ENCODE results near the gene STAT5A.
"Not testable (repeated sequence)": the region's sequence is repeated elsewhere in the genome, so short reads cannot be mapped to it uniquely, and the experiment has no call there.

The STAT5A gene

DNA sequence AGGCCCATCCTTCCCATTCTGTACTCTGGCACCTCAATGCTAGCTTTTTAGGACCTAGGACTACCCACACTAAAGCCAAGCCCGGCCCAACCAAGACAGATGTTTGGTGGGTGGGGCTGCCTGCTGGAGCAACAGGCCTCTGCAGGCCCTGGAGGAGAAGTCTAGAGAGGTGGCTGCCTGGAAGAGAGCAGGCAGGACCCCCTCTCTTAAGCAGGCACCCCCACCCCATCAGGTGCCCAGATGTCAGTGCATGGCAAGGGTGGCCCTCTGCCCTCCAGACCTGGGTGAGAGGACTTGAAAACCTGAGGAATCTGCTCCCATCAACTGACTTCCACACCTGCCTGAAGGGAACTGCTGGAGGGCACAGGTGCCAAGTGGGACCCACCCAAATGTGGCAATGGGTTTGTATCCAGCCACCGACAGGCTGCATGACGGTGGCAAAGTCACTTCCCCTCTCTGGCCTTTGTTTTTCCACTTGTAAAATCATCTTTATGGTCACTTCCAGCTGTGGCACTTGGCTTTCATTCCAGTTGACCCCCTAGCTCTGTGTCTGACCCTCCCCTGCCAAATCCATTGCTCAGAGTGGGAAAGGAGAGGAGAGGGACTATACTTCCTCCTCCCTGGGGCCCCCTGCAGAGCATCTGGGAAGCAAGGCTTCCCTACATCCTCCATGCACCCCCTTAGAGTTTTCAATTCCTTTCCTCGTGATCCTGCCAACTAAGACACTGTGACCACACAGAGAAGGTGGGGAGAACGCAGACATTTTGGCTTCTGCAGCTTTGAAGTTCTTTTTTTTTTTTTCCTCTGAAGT lies 1.7 kb upstream of the STAT5A start:
- H3K4me3 Mint-ChIP-seq = peak overlapping the region; percentile 98

GRCh38 chr17:42287305-42287976 lies 857 bp upstream of the STAT5A start:
- Mint-ChIP-seq H3K27me3 (no peaks in the 10 kb centered on the region), H3K36me3 (peaks cover 36% of the 10 kb centered on the region), H3K27ac (peak overlapping the region; percentile 95), H3K4me1 (peaks cover 62% of the 10 kb centered on the region), H3K4me3 (peak overlapping the region; percentile 98), H3K9me3 (no peaks in the 10 kb centered on the region)
- peak; percentile 68 for ATAC-seq

More for the DNA sequence above, 1.7 kb upstream of the STAT5A start:
- ATAC-seq = no peak
- Mint-ChIP-seq H3K27me3 (no peaks in the 10 kb centered on the region), H3K9me3 (no peaks in the 10 kb centered on the region), H3K27ac (peak overlapping the region; percentile 95), H3K36me3 (peaks cover 27% of the 10 kb centered on the region), H3K4me1 (peaks cover 55% of the 10 kb centered on the region)

- H3K9me3 Mint-ChIP-seq = no peaks in the 10 kb centered on the region
- H3K27ac Mint-ChIP-seq = peak overlapping the region; percentile 95
Measured at GRCh38 chr17:42288803-42289610, 709 bp downstream of the STAT5A start.

DNA sequence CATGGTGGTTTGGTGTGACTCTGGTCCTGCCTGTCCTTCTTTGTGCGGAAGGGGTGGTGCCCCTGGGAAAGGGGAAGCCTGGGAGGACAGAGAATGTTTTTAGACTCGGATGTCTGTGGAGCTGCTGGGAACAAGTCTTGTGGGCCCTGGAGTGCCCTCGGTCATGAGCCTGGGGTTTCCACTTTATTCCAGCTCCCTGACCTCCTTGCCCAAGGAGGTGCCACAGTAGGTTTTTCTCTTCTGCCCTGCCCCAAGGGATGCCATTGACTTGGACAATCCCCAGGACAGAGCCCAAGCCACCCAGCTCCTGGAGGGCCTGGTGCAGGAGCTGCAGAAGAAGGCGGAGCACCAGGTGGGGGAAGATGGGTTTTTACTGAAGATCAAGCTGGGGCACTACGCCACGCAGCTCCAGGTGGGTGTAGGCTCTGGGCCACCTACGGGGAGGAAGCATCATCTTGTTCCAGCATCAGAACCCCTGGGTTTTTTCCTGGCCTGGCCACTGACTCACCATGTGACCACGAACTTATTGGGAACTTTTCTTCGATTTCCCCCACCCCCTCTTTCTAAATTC lies 1.4 kb downstream of the STAT5A start:
- Mint-ChIP-seq H3K4me3 (peak overlapping the region; percentile 98), H3K36me3 (peaks cover 47% of the 10 kb centered on the region), H3K27me3 (no peaks in the 10 kb centered on the region), H3K27ac (peak overlapping the region; percentile 95), H3K4me1 (peaks cover 75% of the 10 kb centered on the region), H3K9me3 (no peaks in the 10 kb centered on the region)
- ATAC-seq = peak; percentile 3

More at GRCh38 chr17:42288803-42289610, 709 bp downstream of the STAT5A start:
- Mint-ChIP-seq H3K4me3 (peak overlapping the region; percentile 98), H3K4me1 (peaks cover 69% of the 10 kb centered on the region), H3K36me3 (peaks cover 47% of the 10 kb centered on the region), H3K27me3 (no peaks in the 10 kb centered on the region)
- ATAC-seq = peak; percentile 20

DNA sequence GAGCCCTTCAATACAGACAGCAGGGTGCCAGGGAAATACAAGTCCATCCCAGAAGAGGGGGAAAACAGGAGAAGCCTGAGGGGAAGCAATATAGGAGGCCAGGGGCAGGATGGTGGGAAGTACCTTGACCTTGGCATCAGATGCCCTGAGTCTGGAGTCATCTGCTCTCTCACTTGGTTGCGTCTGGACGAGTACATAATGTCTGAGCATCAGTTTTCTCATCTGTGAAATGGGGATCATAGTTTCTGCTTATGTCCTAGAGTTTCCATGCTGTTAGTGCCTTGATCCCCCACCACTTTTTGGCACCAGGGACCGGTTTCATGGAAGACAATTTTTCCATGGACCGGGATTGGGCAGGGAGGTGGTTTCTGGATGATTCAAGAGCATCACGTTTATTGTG lies 2.3 kb downstream of the STAT5A start:
- Mint-ChIP-seq H3K27ac (peak overlapping the region; percentile 95), H3K36me3 (peaks cover 56% of the 10 kb centered on the region), H3K4me1 (peaks cover 81% of the 10 kb centered on the region), H3K27me3 (no peaks in the 10 kb centered on the region), H3K9me3 (no peaks in the 10 kb centered on the region), H3K4me3 (peak overlapping the region; percentile 98)
- ATAC-seq = no peak

- Mint-ChIP-seq H3K27ac (peak overlapping the region; percentile 95), H3K4me3 (peak overlapping the region; percentile 34), H3K9me3 (no peaks in the 10 kb centered on the region), H3K27me3 (no peaks in the 10 kb centered on the region), H3K4me1 (peaks cover 77% of the 10 kb centered on the region), H3K36me3 (peaks cover 62% of the 10 kb centered on the region)
- ATAC-seq = no peak
Measured at GRCh38 chr17:42291129-42291528, 2.8 kb downstream of the STAT5A start.

DNA sequence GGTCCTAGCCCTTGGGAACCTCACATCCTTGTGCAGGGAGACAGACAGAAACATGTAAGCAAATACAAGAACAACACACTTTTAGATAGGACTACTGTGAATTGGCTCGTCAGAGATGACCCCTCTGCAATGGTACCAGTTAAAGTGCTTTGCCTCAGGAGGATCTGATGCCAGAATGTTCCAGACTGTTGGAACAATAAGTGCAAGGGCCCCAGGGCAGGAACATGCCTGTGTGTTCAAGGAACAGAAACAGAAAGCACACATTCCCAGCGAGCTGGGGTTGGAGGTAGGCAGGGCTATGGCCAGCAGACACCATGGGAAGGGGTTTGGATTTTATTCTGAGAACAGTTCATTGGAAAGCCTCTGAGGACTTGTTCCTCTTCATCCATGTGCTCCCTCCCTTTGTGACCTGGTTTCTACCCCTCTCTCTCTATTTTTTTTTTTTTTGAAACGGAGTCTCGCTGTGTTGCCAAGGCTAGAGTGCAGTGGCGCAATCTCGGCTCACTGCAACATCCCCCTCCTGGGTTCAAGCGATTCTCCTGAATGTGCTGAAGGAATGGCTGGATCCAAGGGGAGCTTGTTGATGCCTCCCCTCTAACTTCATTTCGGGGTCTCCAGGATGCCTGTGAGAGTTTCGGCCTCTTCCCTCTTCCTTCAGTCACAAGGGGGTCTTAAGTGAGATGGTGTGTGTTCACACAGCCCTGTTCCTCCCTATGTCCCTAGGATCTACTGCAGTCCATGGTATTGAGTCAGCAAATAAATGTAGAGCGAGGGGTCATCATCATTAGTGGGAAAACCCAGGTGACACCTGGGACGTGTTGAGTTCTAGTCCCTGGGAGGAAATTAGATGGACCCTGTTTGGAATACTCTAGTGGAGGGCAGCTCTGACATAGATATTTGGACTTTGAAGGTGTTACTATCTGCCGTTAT lies 6.4 kb downstream of the STAT5A start:
- peaks cover 74% of the 10 kb centered on the region for H3K36me3 Mint-ChIP-seq

DNA sequence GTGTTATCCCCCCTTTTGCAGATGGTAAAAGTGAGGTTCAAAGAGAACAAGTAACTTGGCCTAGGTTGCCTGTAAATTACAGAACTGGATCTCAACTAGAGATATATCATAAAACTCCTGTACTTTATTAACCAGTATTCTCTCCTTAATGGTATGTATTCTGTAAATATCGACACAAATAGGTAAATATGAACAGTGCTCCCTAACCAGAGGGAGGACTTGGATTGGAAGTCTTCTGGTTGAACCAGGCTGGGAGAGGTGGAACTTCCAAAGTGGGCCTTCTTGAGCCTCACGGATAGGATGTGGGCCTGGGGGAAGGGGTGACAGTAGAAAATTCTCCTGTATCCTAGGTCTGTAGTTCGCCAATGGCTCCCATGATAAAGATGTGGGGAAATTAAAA lies 7.7 kb downstream of the STAT5A start:
- Mint-ChIP-seq H3K9me3 (no peaks in the 10 kb centered on the region), H3K4me3 (no peak overlapping the region), H3K4me1 (peaks cover 42% of the 10 kb centered on the region), H3K27ac (peak overlapping the region; percentile 57), H3K27me3 (no peaks in the 10 kb centered on the region), H3K36me3 (peaks cover 66% of the 10 kb centered on the region)
- ATAC-seq = no peak

More for the DNA sequence above, 6.4 kb downstream of the STAT5A start:
- no peak for ATAC-seq
- Mint-ChIP-seq H3K27ac (peak overlapping the region; percentile 20), H3K4me1 (peaks cover 55% of the 10 kb centered on the region), H3K27me3 (no peaks in the 10 kb centered on the region), H3K4me3 (no peak overlapping the region), H3K9me3 (no peaks in the 10 kb centered on the region)

DNA sequence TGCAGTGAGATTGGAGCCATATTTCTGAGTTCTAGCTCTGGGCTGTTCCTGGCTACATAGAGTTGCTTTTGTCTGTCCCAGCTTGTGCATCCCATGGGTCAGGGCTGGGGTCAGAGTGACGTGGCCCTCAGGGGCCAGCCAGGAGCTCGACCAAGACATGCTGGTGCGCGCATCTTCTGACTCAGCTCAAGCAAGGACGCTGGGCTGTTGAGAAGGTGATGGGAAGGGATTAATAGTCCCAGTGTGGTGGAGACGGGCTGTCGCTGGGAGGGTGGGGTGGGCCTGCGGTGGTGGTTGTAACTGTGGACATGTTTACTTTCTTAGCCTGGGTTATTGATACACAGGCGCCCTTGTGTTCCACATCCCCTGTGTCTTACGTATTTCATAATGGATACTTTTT lies 9.5 kb downstream of the STAT5A start:
- H3K9me3 Mint-ChIP-seq, H3K4me3 Mint-ChIP-seq, H3K27me3 Mint-ChIP-seq, H3K27ac Mint-ChIP-seq, ATAC-seq: not testable (repeated sequence)
- H3K4me1 Mint-ChIP-seq = peaks cover 35% of the 10 kb centered on the region
- H3K36me3 Mint-ChIP-seq = peaks cover 65% of the 10 kb centered on the region

- H3K36me3 Mint-ChIP-seq = peaks cover 72% of the 10 kb centered on the region
Measured at GRCh38 chr17:42299361-42299760, 11.1 kb downstream of the STAT5A start.

GRCh38 chr17:42299913-42300312 lies 11.6 kb downstream of the STAT5A start:
- not testable (repeated sequence) for H3K9me3 Mint-ChIP-seq, H3K27ac Mint-ChIP-seq, H3K4me3 Mint-ChIP-seq, H3K27me3 Mint-ChIP-seq, ATAC-seq
- H3K36me3 Mint-ChIP-seq = peaks cover 76% of the 10 kb centered on the region
- peaks cover 28% of the 10 kb centered on the region for H3K4me1 Mint-ChIP-seq

More at GRCh38 chr17:42299361-42299760, 11.1 kb downstream of the STAT5A start:
- H3K4me1 Mint-ChIP-seq = peaks cover 28% of the 10 kb centered on the region
- not testable (repeated sequence) for H3K27me3 Mint-ChIP-seq, H3K4me3 Mint-ChIP-seq, H3K9me3 Mint-ChIP-seq, H3K27ac Mint-ChIP-seq, ATAC-seq

- H3K4me3 Mint-ChIP-seq = no peak overlapping the region
- peaks cover 22% of the 10 kb centered on the region for H3K4me1 Mint-ChIP-seq
- ATAC-seq = no peak
- no peak overlapping the region for H3K27ac Mint-ChIP-seq
- H3K36me3 Mint-ChIP-seq = peaks cover 70% of the 10 kb centered on the region
- no peaks in the 10 kb centered on the region for H3K27me3 Mint-ChIP-seq
- no peaks in the 10 kb centered on the region for H3K9me3 Mint-ChIP-seq
Measured at GRCh38 chr17:42301022-42301421, 12.7 kb downstream of the STAT5A start.

DNA sequence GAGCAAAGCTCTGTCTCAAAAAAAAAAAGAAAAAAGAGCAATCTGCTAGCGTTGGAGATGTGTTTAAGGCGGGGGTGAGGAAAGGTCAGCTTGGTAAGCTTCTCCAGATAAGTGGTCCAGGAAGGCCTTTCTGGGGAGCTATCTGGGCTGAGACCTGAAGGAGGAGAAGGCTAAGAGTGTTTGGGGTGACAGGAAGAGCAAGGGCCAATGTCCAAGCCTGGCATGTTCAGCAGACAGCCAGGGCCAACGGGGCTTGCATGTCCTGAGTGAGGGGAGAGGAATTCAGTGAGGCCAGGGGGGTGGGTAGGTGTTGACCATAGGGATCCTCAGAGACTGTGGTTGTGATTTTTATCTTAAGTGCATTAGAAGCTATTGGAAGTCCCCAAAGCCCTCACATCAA lies 15.4 kb downstream of the STAT5A start:
- Mint-ChIP-seq H3K27ac (no peak overlapping the region), H3K9me3 (no peaks in the 10 kb centered on the region), H3K4me1 (peaks cover 23% of the 10 kb centered on the region), H3K36me3 (peaks cover 80% of the 10 kb centered on the region), H3K4me3 (no peak overlapping the region), H3K27me3 (no peaks in the 10 kb centered on the region)
- ATAC-seq = no peak

Measured in stimulated activated memory B cell treated with anti-CD40 and anti-IgM and Interleukin-4, amounts not matched to agents 10 μg/mL and 1 μg/mL and 100 μg/mL, for 72 hours (primary cell).